ENCODE data around the gene COL25A1. TPM values are rescaled to one million over a fixed set of nuclear protein-coding genes. Genes with fewer than 3 reads are reported as not detected.

COL25A1 gene
- total and polyA plus RNA-seq, 4 donors: 0.61 to 4.4 (median 2.1) TPM

- no peak for TF ChIP-seq RXRA (IDR thresholded peaks at IDR 0.05)
- no peak for TF ChIP-seq FOXA1 (IDR thresholded peaks at IDR 0.05)
- no peak for TF ChIP-seq SP1 (IDR thresholded peaks at IDR 0.05)
- TF ChIP-seq EGR1 (IDR thresholded peaks at IDR 0.05; ENCODE audit: low read depth in 2 of 2): no peak
- Histone ChIP-seq H3K9ac (ENCODE audit: low read depth in 1 of 2, low read length in 2 of 2) (no peak overlapping the region), H3K9me3 (ENCODE audit: control insufficient read depth in 4 of 4, low read length in 3 of 4) (no peaks in the 10 kb centered on the region), H3K4me3 (ENCODE audit: low read depth in 1 of 3, low read length in 3 of 3) (no peak overlapping the region), H3K4me1 (ENCODE audit: control insufficient read depth in 4 of 4, insufficient read depth in 4 of 4, low read length in 3 of 4) (no peaks in the 10 kb centered on the region), H3K36me3 (ENCODE audit: control insufficient read depth in 4 of 4, insufficient read depth in 3 of 4, low read depth in 1 of 4, low read length in 3 of 4) (no peaks in the 10 kb centered on the region), H3K27ac (ENCODE audit: low read depth in 1 of 2, low read length in 2 of 2) (no peak overlapping the region), H3K27me3 (ENCODE audit: control insufficient read depth in 4 of 4, insufficient read depth in 4 of 4, low read length in 3 of 4) (no peaks in the 10 kb centered on the region)
- 0% methylated on average over 1 of the region's 1 CpG for WGBS
- DNase-seq (ENCODE audit: low spot score): no peak
Observed at GRCh38 chr4:108971473-108971872, 331.0 kb downstream of the COL25A1 start.

- TF ChIP-seq FOXA1 (IDR thresholded peaks at IDR 0.05): no peak
- no peak for TF ChIP-seq NR2F2 (IDR thresholded peaks at IDR 0.05)
- TF ChIP-seq REST (IDR thresholded peaks at IDR 0.05): no peak
- no peak for TF ChIP-seq YY1 (IDR thresholded peaks at IDR 0.05)
- TF ChIP-seq GABPA (IDR thresholded peaks at IDR 0.05 in 1 of 2, conservative IDR thresholded peaks at IDR 0.05 in 1 of 2): no peak
- no peak for TF ChIP-seq ATF3 (IDR thresholded peaks at IDR 0.05)
- no peak for TF ChIP-seq MAX (IDR thresholded peaks at IDR 0.05)
- no peak for TF ChIP-seq CTCF (IDR thresholded peaks at IDR 0.05; ENCODE audit: low read depth, low read length, missing input control)
- no peak for TF ChIP-seq RXRA (IDR thresholded peaks at IDR 0.05)
- TF ChIP-seq RAD21 (IDR thresholded peaks at IDR 0.05): no peak
- Histone ChIP-seq H3K27ac (ENCODE audit: low read depth in 1 of 2, low read length in 2 of 2) (no peak overlapping the region), H3K36me3 (ENCODE audit: control insufficient read depth in 4 of 4, insufficient read depth in 3 of 4, low read depth in 1 of 4, low read length in 3 of 4) (no peaks in the 10 kb centered on the region), H3K4me1 (ENCODE audit: control insufficient read depth in 4 of 4, insufficient read depth in 4 of 4, low read length in 3 of 4) (no peaks in the 10 kb centered on the region), H3K27me3 (ENCODE audit: control insufficient read depth in 4 of 4, insufficient read depth in 4 of 4, low read length in 3 of 4) (no peaks in the 10 kb centered on the region), H3K9me3 (ENCODE audit: control insufficient read depth in 4 of 4, low read length in 3 of 4) (no peaks in the 10 kb centered on the region), H3K4me3 (ENCODE audit: low read depth in 1 of 3, low read length in 3 of 3) (no peak overlapping the region), H3K9ac (ENCODE audit: low read depth in 1 of 2, low read length in 2 of 2) (no peak overlapping the region)
- 76% methylated on average over 3 of the region's 3 CpGs for WGBS
- DNase-seq (ENCODE audit: low spot score): no peak
Observed at GRCh38 chr4:108965472-108966076, 336.9 kb downstream of the COL25A1 start.

- WGBS: 71% methylated on average over 2 of the region's 2 CpGs
- Histone ChIP-seq H3K9ac (ENCODE audit: low read depth in 1 of 2, low read length in 2 of 2) (no peak overlapping the region), H3K36me3 (ENCODE audit: control insufficient read depth in 4 of 4, insufficient read depth in 3 of 4, low read depth in 1 of 4, low read length in 3 of 4) (no peaks in the 10 kb centered on the region), H3K27ac (ENCODE audit: low read depth in 1 of 2, low read length in 2 of 2) (no peak overlapping the region), H3K9me3 (ENCODE audit: control insufficient read depth in 4 of 4, low read length in 3 of 4) (no peaks in the 10 kb centered on the region), H3K27me3 (ENCODE audit: control insufficient read depth in 4 of 4, insufficient read depth in 4 of 4, low read length in 3 of 4) (no peaks in the 10 kb centered on the region), H3K4me1 (ENCODE audit: control insufficient read depth in 4 of 4, insufficient read depth in 4 of 4, low read length in 3 of 4) (no peaks in the 10 kb centered on the region), H3K4me3 (ENCODE audit: low read depth in 1 of 3, low read length in 3 of 3) (no peak overlapping the region)
- TF ChIP-seq TAF1 (conservative IDR thresholded peaks at IDR 0.05): no peak
- TF ChIP-seq NR2F2 (IDR thresholded peaks at IDR 0.05): peak; percentile 11
- no peak for DNase-seq (ENCODE audit: low spot score)
Observed at GRCh38 chr4:108965016-108965415, 337.4 kb downstream of the COL25A1 start.
